Activated T-cell treated with anti-CD3 and anti-CD28 coated beads, Interleukin-2, amount 50 U/mL, for 4 hours (primary cell): ENCODE measurements around the gene KIAA1217. TPM values are rescaled to one million over a fixed set of nuclear protein-coding genes. Genes with fewer than 3 reads are reported as not detected.

Source experiments
- ATAC-seq, 2 donors: fragments of 200-7000 bp; cut with Tn5 transposase; one replicate each; pipeline ENCODE4 v1.10.0; 2021
- DNase-seq: peaks from one replicate; pipeline ENCODE4 v3.0.0-alpha.2; 2020
- H3K27me3 Mint-ChIP-seq: one replicate; pipeline ENCODE4 v1.8.0; 2021; ENCODE audit warnings: low read depth, mixed read lengths
- H3K36me3 Mint-ChIP-seq: one replicate; pipeline ENCODE4 v1.8.0; 2022; ENCODE audit warnings: mixed read lengths; ENCODE audit not compliant: insufficient read depth
- H3K4me1 Mint-ChIP-seq: one replicate; pipeline ENCODE4 v1.8.0; 2021; ENCODE audit warnings: low read depth, mixed read lengths
- H3K4me3 Mint-ChIP-seq: one replicate; pipeline ENCODE4 v1.8.0; 2021; ENCODE audit warnings: mild to moderate bottlenecking, moderate library complexity, mixed read lengths
- H3K9me3 Mint-ChIP-seq: one replicate; pipeline ENCODE4 v1.8.0; 2021; ENCODE audit warnings: mixed read lengths
- total RNA-seq, 3 donors: library from RNA; stranded (reverse); gene quantifications; one replicate each; pipeline ENCODE4 v1.2.1, GENCODE V29; 2021

KIAA1217 gene
- total RNA-seq, 3 donors from 2014 or later = 0.20 to 0.87 (median 0.50) TPM

GRCh38 chr10:24493165-24493564, 284.2 kb downstream of the KIAA1217 start:
- Mint-ChIP-seq H3K4me1 (no peaks in the 10 kb centered on the region), H3K9me3 (no peaks in the 10 kb centered on the region), H3K36me3 (no peaks in the 10 kb centered on the region), H3K27me3 (peaks cover 6% of the 10 kb centered on the region), H3K4me3 (no peak overlapping the region)
- ATAC-seq = no peak
- no peak for DNase-seq

GRCh38 chr10:24494236-24494635, 285.3 kb downstream of the KIAA1217 start:
- Mint-ChIP-seq H3K4me1 (no peaks in the 10 kb centered on the region), H3K36me3 (no peaks in the 10 kb centered on the region), H3K27me3 (peaks cover 6% of the 10 kb centered on the region), H3K9me3 (no peaks in the 10 kb centered on the region), H3K4me3 (no peak overlapping the region)
- ATAC-seq (no peak), DNase-seq (no peak)

- ATAC-seq (no peak), DNase-seq (no peak)
- Mint-ChIP-seq H3K9me3 (no peaks in the 10 kb centered on the region), H3K36me3 (no peaks in the 10 kb centered on the region), H3K4me1 (no peaks in the 10 kb centered on the region), H3K27me3 (peaks cover 6% of the 10 kb centered on the region), H3K4me3 (no peak overlapping the region)
Observed at GRCh38 chr10:24494777-24495176, 285.8 kb downstream of the KIAA1217 start.

- H3K4me3 Mint-ChIP-seq = no peak overlapping the region
- no peaks in the 10 kb centered on the region for H3K36me3 Mint-ChIP-seq
- H3K9me3 Mint-ChIP-seq = no peaks in the 10 kb centered on the region
- H3K27me3 Mint-ChIP-seq = peaks cover 6% of the 10 kb centered on the region
- ATAC-seq (no peak), DNase-seq (no peak)
- H3K4me1 Mint-ChIP-seq = no peaks in the 10 kb centered on the region
Observed at GRCh38 chr10:24495666-24496460, 286.9 kb downstream of the KIAA1217 start.

GRCh38 chr10:24496906-24497305, 288.0 kb downstream of the KIAA1217 start:
- no peak for DNase-seq
- H3K4me3 Mint-ChIP-seq = no peak overlapping the region
- no peaks in the 10 kb centered on the region for H3K4me1 Mint-ChIP-seq
- peaks cover 6% of the 10 kb centered on the region for H3K27me3 Mint-ChIP-seq
- no peaks in the 10 kb centered on the region for H3K9me3 Mint-ChIP-seq
- ATAC-seq = no peak
- H3K36me3 Mint-ChIP-seq = no peaks in the 10 kb centered on the region

- Mint-ChIP-seq H3K4me1 (no peaks in the 10 kb centered on the region), H3K36me3 (no peaks in the 10 kb centered on the region), H3K27me3 (peaks cover 8% of the 10 kb centered on the region), H3K9me3 (no peaks in the 10 kb centered on the region), H3K4me3 (no peak overlapping the region)
- ATAC-seq = no peak
- DNase-seq = no peak
Observed at GRCh38 chr10:24501056-24501711, 292.2 kb downstream of the KIAA1217 start.

GRCh38 chr10:24502006-24502405, 293.1 kb downstream of the KIAA1217 start:
- ATAC-seq (no peak), DNase-seq (no peak)
- peaks cover 6% of the 10 kb centered on the region for H3K9me3 Mint-ChIP-seq
- H3K4me3 Mint-ChIP-seq = no peak overlapping the region
- no peaks in the 10 kb centered on the region for H3K36me3 Mint-ChIP-seq
- H3K27me3 Mint-ChIP-seq = peaks cover 14% of the 10 kb centered on the region
- H3K4me1 Mint-ChIP-seq = no peaks in the 10 kb centered on the region

- ATAC-seq (no peak), DNase-seq (no peak)
- Mint-ChIP-seq H3K27me3 (peaks cover 14% of the 10 kb centered on the region), H3K4me3 (no peak overlapping the region), H3K4me1 (no peaks in the 10 kb centered on the region), H3K36me3 (no peaks in the 10 kb centered on the region), H3K9me3 (peaks cover 6% of the 10 kb centered on the region)
Observed at GRCh38 chr10:24502801-24503460, 294.0 kb downstream of the KIAA1217 start.

- no peaks in the 10 kb centered on the region for H3K36me3 Mint-ChIP-seq
- DNase-seq = no peak
- ATAC-seq = peak; percentile 37 to 41
- H3K27me3 Mint-ChIP-seq = peaks cover 14% of the 10 kb centered on the region
- H3K4me1 Mint-ChIP-seq = no peaks in the 10 kb centered on the region
- H3K4me3 Mint-ChIP-seq = no peak overlapping the region
- H3K9me3 Mint-ChIP-seq = peaks cover 6% of the 10 kb centered on the region
Observed at GRCh38 chr10:24503461-24504320, 294.8 kb downstream of the KIAA1217 start.

GRCh38 chr10:24505759-24506158, 296.8 kb downstream of the KIAA1217 start:
- no peaks in the 10 kb centered on the region for H3K4me1 Mint-ChIP-seq
- H3K36me3 Mint-ChIP-seq = no peaks in the 10 kb centered on the region
- peaks cover 6% of the 10 kb centered on the region for H3K9me3 Mint-ChIP-seq
- DNase-seq = no peak
- ATAC-seq = no peak
- peaks cover 18% of the 10 kb centered on the region for H3K27me3 Mint-ChIP-seq
- H3K4me3 Mint-ChIP-seq = no peak overlapping the region

- DNase-seq (no peak), ATAC-seq (no peak)
- H3K4me1 Mint-ChIP-seq = no peaks in the 10 kb centered on the region
- H3K36me3 Mint-ChIP-seq = no peaks in the 10 kb centered on the region
- H3K9me3 Mint-ChIP-seq = no peaks in the 10 kb centered on the region
- peaks cover 7% of the 10 kb centered on the region for H3K27me3 Mint-ChIP-seq
- H3K4me3 Mint-ChIP-seq = no peak overlapping the region
Observed at GRCh38 chr10:24513155-24513554, 304.2 kb downstream of the KIAA1217 start.

- no peaks in the 10 kb centered on the region for H3K9me3 Mint-ChIP-seq
- no peak overlapping the region for H3K4me3 Mint-ChIP-seq
- H3K27me3 Mint-ChIP-seq = peaks cover 2% of the 10 kb centered on the region
- peaks cover 12% of the 10 kb centered on the region for H3K4me1 Mint-ChIP-seq
- no peaks in the 10 kb centered on the region for H3K36me3 Mint-ChIP-seq
- no peak for ATAC-seq
- no peak for DNase-seq
Observed at GRCh38 chr10:24515481-24515880, 306.5 kb downstream of the KIAA1217 start.

- Mint-ChIP-seq H3K9me3 (no peaks in the 10 kb centered on the region), H3K4me1 (peaks cover 12% of the 10 kb centered on the region), H3K36me3 (no peaks in the 10 kb centered on the region), H3K4me3 (no peak overlapping the region), H3K27me3 (no peaks in the 10 kb centered on the region)
- ATAC-seq (no peak), DNase-seq (no peak)
Observed at GRCh38 chr10:24518411-24518810, 309.5 kb downstream of the KIAA1217 start.

- Mint-ChIP-seq H3K27me3 (peaks cover 4% of the 10 kb centered on the region), H3K36me3 (no peaks in the 10 kb centered on the region), H3K4me1 (peaks cover 12% of the 10 kb centered on the region), H3K4me3 (peak overlapping the region; percentile 67), H3K9me3 (no peaks in the 10 kb centered on the region)
- peak; percentile 11 for DNase-seq
- no peak for ATAC-seq
Observed at GRCh38 chr10:24518981-24519597, 310.2 kb downstream of the KIAA1217 start.
